ENCODE measurements around the gene EIF3A.

EIF3A gene

DNA sequence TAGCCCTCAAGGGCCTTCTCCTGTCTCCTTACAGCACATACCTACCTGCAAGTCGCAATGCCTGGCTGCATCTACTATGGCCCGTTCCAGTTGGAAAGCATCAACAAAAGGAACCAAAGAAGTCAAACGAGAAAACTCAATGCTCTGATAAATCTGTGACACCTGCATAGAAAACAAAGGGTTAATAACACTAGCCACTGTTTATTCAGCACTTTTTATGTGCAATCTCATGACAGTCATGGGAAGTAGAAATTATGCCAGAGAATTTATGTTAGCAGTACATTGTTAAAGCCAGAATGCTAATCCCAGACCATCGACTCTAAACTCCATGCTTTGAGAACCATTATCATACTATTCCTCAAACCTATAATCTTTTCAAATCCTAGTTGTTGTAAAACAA is 21.1 kb downstream of the EIF3A start:
- H3K4me3 ChIP-seq (ENCODE audit: low read depth, low read length): no peak overlapping the region
- TF ChIP-seq, protein P1, sequence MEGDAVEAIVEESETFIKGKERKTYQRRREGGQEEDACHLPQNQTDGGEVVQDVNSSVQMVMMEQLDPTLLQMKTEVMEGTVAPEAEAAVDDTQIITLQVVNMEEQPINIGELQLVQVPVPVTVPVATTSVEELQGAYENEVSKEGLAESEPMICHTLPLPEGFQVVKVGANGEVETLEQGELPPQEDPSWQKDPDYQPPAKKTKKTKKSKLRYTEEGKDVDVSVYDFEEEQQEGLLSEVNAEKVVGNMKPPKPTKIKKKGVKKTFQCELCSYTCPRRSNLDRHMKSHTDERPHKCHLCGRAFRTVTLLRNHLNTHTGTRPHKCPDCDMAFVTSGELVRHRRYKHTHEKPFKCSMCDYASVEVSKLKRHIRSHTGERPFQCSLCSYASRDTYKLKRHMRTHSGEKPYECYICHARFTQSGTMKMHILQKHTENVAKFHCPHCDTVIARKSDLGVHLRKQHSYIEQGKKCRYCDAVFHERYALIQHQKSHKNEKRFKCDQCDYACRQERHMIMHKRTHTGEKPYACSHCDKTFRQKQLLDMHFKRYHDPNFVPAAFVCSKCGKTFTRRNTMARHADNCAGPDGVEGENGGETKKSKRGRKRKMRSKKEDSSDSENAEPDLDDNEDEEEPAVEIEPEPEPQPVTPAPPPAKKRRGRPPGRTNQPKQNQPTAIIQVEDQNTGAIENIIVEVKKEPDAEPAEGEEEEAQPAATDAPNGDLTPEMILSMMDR (IDR thresholded peaks at IDR 0.05; ENCODE audit: control insufficient read depth, extremely low read depth, insufficient read depth): no peak
- DNase-seq (ENCODE audit: low read depth): peak; percentile 54

DNA sequence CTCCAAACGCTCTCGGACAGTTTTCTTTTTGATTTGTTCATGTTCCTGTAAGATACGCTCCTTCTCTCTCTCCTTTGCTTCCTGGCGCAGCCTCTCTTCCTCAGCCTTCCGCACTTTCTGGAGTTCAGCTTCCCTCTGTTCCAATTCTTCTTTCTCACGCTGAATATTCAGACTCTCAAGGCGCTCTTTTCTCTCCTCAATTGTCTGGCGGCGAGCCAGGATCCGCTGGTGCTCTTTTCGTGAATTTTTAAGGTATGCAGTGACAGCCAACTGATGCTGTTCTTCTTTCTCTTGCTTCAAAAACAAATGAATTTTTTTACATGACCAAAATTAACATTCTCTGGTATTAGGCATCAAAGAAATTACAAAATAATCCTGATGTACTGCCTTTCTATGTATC is 22.6 kb downstream of the EIF3A start:
- DNase-seq (ENCODE audit: low read depth): no peak
- H3K4me3 ChIP-seq (ENCODE audit: low read depth, low read length): no peak overlapping the region
- TF ChIP-seq, protein P1 (IDR thresholded peaks at IDR 0.05; ENCODE audit: control insufficient read depth, extremely low read depth, insufficient read depth): no peak

DNA sequence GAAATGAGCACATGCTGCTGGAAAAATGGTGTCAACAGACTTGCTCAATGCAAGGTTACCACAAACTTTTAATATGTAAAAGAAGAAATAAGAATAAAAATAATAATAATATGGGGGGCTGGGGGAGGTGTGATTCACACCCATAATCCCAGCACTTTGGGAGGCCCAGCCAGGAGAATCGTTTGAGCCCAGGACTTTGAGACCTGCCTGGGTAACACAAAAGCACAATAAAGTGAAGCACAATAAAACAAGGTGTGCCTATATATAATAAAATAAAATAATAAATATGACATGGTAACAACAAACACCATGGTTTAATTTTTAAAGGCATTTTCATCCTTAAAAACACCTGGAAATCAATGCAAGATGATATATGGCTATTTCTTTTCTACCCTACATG is 25.1 kb downstream of the EIF3A start:
- no peak for DNase-seq (ENCODE audit: low read depth)
- TF ChIP-seq, protein P1 (IDR thresholded peaks at IDR 0.05; ENCODE audit: control insufficient read depth, extremely low read depth, insufficient read depth): no peak
- H3K4me3 ChIP-seq (ENCODE audit: low read depth, low read length): no peak overlapping the region

DNA sequence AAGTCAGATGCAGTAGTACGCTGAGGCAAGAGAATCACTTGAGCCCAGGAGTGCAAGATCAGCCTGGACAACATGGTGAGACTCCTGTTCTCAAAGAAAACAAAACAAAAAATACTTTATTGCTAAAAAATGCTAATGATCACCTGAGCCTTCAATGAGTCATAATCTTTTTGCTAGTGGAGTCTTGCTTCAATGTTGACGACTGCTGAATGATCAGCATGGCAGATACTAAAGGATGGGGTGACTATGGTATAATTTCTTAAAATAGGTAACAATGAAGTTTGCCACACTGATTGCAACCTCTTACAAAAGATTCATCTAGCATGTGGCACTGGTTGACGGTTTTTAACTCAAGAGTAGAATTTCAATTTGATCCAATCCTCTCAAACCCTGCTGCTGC is 28.8 kb downstream of the EIF3A start:
- no peak overlapping the region for H3K4me3 ChIP-seq (ENCODE audit: low read depth, low read length)
- TF ChIP-seq, protein P1 (IDR thresholded peaks at IDR 0.05; ENCODE audit: control insufficient read depth, extremely low read depth, insufficient read depth): no peak
- no peak for DNase-seq (ENCODE audit: low read depth)

DNA sequence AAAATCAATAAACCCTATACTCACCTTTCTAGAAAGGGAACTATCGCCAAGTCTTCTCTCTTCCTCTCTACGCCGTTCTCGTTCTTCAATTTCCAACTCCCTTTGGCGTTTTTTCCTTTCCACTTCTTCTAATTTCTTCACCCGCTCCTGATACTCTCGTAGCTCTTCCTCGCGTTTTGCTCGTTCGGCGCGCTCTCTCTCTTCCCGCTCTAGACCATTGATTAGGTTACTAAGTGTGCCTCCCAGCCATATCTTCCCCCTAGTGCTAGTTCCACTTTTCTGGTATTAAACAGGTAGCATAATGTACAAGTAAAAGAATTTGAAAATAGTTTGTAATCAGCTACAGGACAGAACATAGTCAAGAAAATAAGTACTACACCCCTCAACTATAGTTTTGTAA is 30.8 kb downstream of the EIF3A start:
- TF ChIP-seq, protein P1 (IDR thresholded peaks at IDR 0.05; ENCODE audit: control insufficient read depth, extremely low read depth, insufficient read depth): no peak
- DNase-seq (ENCODE audit: low read depth): no peak
- no peak overlapping the region for H3K4me3 ChIP-seq (ENCODE audit: low read depth, low read length)

DNA sequence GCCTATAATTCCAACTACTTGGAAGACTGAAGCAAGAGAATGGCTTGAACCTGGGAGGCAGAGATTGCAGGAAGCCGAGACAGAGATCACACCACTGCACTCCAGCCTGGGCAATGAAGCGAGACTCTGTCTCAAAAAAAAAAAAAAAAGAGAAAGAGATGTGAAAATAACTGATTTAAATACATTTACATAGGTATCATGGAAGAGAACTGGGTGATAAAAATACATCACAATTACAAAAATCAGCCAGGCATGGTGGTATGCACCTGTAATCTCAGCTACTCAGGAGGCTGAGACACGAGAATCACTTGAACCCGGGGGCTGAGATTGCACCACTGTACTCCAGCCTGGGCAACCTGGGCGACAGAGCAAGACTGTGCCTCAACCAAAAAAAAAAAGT is 31.3 kb downstream of the EIF3A start:
- H3K4me3 ChIP-seq (ENCODE audit: low read depth, low read length): no peak overlapping the region
- TF ChIP-seq, protein P1 (IDR thresholded peaks at IDR 0.05; ENCODE audit: control insufficient read depth, extremely low read depth, insufficient read depth): no peak
- DNase-seq (ENCODE audit: low read depth): no peak

DNA sequence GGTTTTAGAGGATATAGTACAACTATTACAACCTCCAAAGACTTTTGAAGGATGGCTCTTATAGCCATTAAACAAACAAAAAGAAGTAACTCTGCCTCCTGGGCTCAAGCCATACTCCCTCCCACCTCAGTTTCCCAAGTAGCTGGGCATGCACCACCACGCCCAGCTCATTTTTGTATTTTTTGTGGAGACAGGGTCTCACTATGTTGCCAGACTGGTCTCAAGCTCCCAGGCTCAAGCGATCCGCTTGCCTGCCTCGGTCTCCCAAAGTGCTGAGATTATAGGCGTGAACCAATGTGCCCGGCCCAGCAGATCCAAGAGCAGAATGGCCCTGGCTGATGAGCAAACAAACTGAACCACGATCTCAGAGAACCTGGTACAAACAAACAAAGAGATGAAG is 35.1 kb downstream of the EIF3A start:
- TF ChIP-seq, protein P1 (IDR thresholded peaks at IDR 0.05; ENCODE audit: control insufficient read depth, extremely low read depth, insufficient read depth): no peak
- DNase-seq (ENCODE audit: low read depth): no peak
- H3K4me3 ChIP-seq (ENCODE audit: low read depth, low read length): no peak overlapping the region

Data from LNCaP clone FGC (cell line).